ENCODE measurements around the gene ABCA5. TPM values are rescaled to one million over a fixed set of nuclear protein-coding genes. Genes with fewer than 3 reads are reported as not detected.

The ABCA5 gene
- total RNA-seq, 2 experiments from 2014 or later: 12.8 to 17.5 TPM

Other genes starting within 250 kb of the ABCA5 start
- under 1 TPM; 0.21 to 0.29 TPM for gene ABCA6, start 185.2 kb downstream of the ABCA5 start, total RNA-seq
- gene ABCA10, start 98.3 kb downstream of the ABCA5 start, total RNA-seq: under 1 TPM; 0.33 to 0.82 TPM
- 1 to 10 TPM; 6.3 to 8.8 TPM for gene MAP2K6, start 87.6 kb upstream of the ABCA5 start, total RNA-seq